ENCODE measurements around the gene PTBP1. TPM values are rescaled to one million over a fixed set of nuclear protein-coding genes. Genes with fewer than 3 reads are reported as not detected.
A peak's percentile ranks its signal among the peaks of the same experiment; 100 is the strongest.

PTBP1 gene
- total and polyA plus RNA-seq, 2 of the 13 experiments (the other 11 are each of a cell fraction or from before 2014, with no cell fraction given), result 195 to 288 TPM

- TF ChIP-seq SMC3 (IDR thresholded peaks at IDR 0.05; ENCODE audit: low read length) (no peak), FOXM1 (CRISPR knock-in tag; IDR thresholded peaks at IDR 0.05) (no peak), KLF13 (CRISPR knock-in tag; IDR thresholded peaks at IDR 0.05) (no peak), CENPT (CRISPR knock-in tag; IDR thresholded peaks at IDR 0.05; ENCODE audit: low read depth) (no peak), MED13 (CRISPR knock-in tag; IDR thresholded peaks at IDR 0.05) (no peak), FLYWCH1 (CRISPR knock-in tag; IDR thresholded peaks at IDR 0.05) (no peak), ZNF543 (CRISPR knock-in tag; IDR thresholded peaks at IDR 0.05) (no peak), U2AF1 (optimal IDR thresholded peaks at IDR 0.05; ENCODE audit: low read depth, low read length) (no peak), SOX13 (IDR thresholded peaks at IDR 0.05) (no peak), SOX13 (CRISPR knock-in tag; conservative IDR thresholded peaks at IDR 0.05 in 1 of 2, IDR thresholded peaks at IDR 0.05 in 1 of 2) (no peak), ZNF616 (CRISPR knock-in tag; IDR thresholded peaks at IDR 0.05; ENCODE audit: low read depth) (no peak), SAFB2 (CRISPR knock-in tag; IDR thresholded peaks at IDR 0.05; ENCODE audit: borderline replicate concordance, low read depth) (no peak), TBX3 (IDR thresholded peaks at IDR 0.05; ENCODE audit: borderline replicate concordance) (no peak), PLSCR1 (CRISPR knock-in tag; IDR thresholded peaks at IDR 0.05; ENCODE audit: borderline replicate concordance) (no peak), ZMYM3 (CRISPR knock-in tag; IDR thresholded peaks at IDR 0.05) (no peak), CENPX (CRISPR knock-in tag; IDR thresholded peaks at IDR 0.05) (no peak), CBFB (CRISPR knock-in tag; IDR thresholded peaks at IDR 0.05) (no peak), MYPOP (CRISPR knock-in tag; IDR thresholded peaks at IDR 0.05) (no peak), HIVEP1 (CRISPR knock-in tag; IDR thresholded peaks at IDR 0.05) (no peak), RFX1 (IDR thresholded peaks at IDR 0.05) (no peak), ZNF10 (CRISPR knock-in tag; IDR thresholded peaks at IDR 0.05; ENCODE audit: borderline replicate concordance, low read depth) (no peak), MAFK (conservative IDR thresholded peaks at IDR 0.05 in 1 of 2, IDR thresholded peaks at IDR 0.05 in 1 of 2; ENCODE audit: low read length in 2 of 2) (peak; percentile 56 to 74), SYNCRIP (IDR thresholded peaks at IDR 0.05; ENCODE audit: insufficient read depth, low read depth, low read length) (no peak), PITX1 (CRISPR knock-in tag; IDR thresholded peaks at IDR 0.05) (no peak), ZFP36 (IDR thresholded peaks at IDR 0.05; ENCODE audit: borderline replicate concordance, low read depth, low read length, partially characterized antibody) (no peak)
- TF ChIP-seq, protein P1, sequence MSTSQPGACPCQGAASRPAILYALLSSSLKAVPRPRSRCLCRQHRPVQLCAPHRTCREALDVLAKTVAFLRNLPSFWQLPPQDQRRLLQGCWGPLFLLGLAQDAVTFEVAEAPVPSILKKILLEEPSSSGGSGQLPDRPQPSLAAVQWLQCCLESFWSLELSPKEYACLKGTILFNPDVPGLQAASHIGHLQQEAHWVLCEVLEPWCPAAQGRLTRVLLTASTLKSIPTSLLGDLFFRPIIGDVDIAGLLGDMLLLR (CRISPR knock-in tag; IDR thresholded peaks at IDR 0.05), result no peak
- TF ChIP-seq, protein P2, sequence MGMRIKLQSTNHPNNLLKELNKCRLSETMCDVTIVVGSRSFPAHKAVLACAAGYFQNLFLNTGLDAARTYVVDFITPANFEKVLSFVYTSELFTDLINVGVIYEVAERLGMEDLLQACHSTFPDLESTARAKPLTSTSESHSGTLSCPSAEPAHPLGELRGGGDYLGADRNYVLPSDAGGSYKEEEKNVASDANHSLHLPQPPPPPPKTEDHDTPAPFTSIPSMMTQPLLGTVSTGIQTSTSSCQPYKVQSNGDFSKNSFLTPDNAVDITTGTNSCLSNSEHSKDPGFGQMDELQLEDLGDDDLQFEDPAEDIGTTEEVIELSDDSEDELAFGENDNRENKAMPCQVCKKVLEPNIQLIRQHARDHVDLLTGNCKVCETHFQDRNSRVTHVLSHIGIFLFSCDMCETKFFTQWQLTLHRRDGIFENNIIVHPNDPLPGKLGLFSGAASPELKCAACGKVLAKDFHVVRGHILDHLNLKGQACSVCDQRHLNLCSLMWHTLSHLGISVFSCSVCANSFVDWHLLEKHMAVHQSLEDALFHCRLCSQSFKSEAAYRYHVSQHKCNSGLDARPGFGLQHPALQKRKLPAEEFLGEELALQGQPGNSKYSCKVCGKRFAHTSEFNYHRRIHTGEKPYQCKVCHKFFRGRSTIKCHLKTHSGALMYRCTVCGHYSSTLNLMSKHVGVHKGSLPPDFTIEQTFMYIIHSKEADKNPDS (CRISPR knock-in tag; IDR thresholded peaks at IDR 0.05), result no peak
These were observed 16.2 kb downstream of the PTBP1 start (continued) for GRCh38 chr19:813219-814151.
